BE2C (cell line): ENCODE data around the gene SPSB2.

Experiments used
- DNase-seq: peaks from one replicate; pipeline ENCODE4 v3.0.0-alpha.2; 2020
- H3K27me3 ChIP-seq: fragments of 250-450 bp; sonication (Bioruptor Pico); 2 replicates; pipeline ENCODE4 v1.5.1; 2020; ENCODE audit warnings: mild to moderate bottlenecking
- H3K36me3 ChIP-seq: fragments of 250-450 bp; sonication (Bioruptor Pico); 2 replicates; pipeline ENCODE4 v1.5.1; 2020; ENCODE audit warnings: mild to moderate bottlenecking
- H3K4me1 ChIP-seq: fragments of 250-450 bp; sonication (Bioruptor Pico); 2 replicates; pipeline ENCODE4 v1.5.1; 2020
- H3K4me3 ChIP-seq: 2 replicates; pipeline ENCODE4 v1.5.1; 2011; ENCODE audit warnings: low read depth, low read length
- H3K9me3 ChIP-seq: fragments of 250-450 bp; sonication (Bioruptor Pico); 2 replicates; pipeline ENCODE4 v1.5.1; 2020
- CTCF ChIP-seq: IDR thresholded peaks from 2 replicates; pipeline ENCODE4 v1.5.1; 2012; ENCODE audit warnings: mild to moderate bottlenecking, low read depth, low read length

The SPSB2 gene

GRCh38 chr12:6845395-6845794 is 27.7 kb downstream of the SPSB2 start:
- Histone ChIP-seq H3K9me3 (no peaks in the 10 kb centered on the region), H3K27me3 (no peaks in the 10 kb centered on the region), H3K4me3 (no peak overlapping the region), H3K4me1 (no peaks in the 10 kb centered on the region), H3K36me3 (peaks cover 85% of the 10 kb centered on the region)
- no peak for TF ChIP-seq CTCF
- DNase-seq: no peak

- 0 out of 2 replicates have a peak, but pooled peaks have one; percentile 6 for TF ChIP-seq CTCF
- H3K4me3 ChIP-seq: no peak overlapping the region
- H3K4me1 ChIP-seq: no peaks in the 10 kb centered on the region
- no peaks in the 10 kb centered on the region for H3K27me3 ChIP-seq
- DNase-seq: no peak
- H3K9me3 ChIP-seq: no peaks in the 10 kb centered on the region
- H3K36me3 ChIP-seq: peaks cover 83% of the 10 kb centered on the region
Observed at GRCh38 chr12:6843118-6843902, 29.8 kb downstream of the SPSB2 start.

DNA sequence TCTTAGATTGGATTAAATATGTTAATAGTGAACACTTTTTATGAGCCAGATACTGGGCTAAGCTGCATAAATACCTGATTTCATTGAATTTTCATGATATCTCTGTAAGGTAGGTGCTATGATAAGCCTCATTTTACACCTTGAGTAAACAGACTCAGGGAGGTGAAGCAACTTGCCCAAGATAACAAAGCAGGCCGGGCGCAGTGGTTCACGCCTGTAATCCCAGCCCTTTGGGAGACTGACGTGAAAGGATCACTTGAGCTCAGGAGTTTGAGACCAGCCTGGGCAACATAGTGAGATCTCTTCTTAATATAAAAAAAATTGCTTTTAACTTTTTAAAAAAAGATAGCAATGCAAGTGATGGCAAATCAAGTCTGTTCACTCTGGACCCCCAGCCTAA is 31.0 kb downstream of the SPSB2 start:
- no peaks in the 10 kb centered on the region for H3K4me1 ChIP-seq
- no peak overlapping the region for H3K4me3 ChIP-seq
- no peaks in the 10 kb centered on the region for H3K9me3 ChIP-seq
- no peak for TF ChIP-seq CTCF
- peaks cover 86% of the 10 kb centered on the region for H3K36me3 ChIP-seq
- H3K27me3 ChIP-seq: no peaks in the 10 kb centered on the region
- no peak for DNase-seq

GRCh38 chr12:6840761-6841515 is 32.2 kb downstream of the SPSB2 start, which contains the start of gene GNB3:
TSS of gene GNB3 (plus strand) at chr12:6840925. CDS start at chr12:6841288, 363 bp downstream.
- no peaks in the 10 kb centered on the region for H3K9me3 ChIP-seq
- no peaks in the 10 kb centered on the region for H3K4me1 ChIP-seq
- peaks cover 84% of the 10 kb centered on the region for H3K36me3 ChIP-seq
- TF ChIP-seq CTCF: no peak
- DNase-seq: no peak
- no peaks in the 10 kb centered on the region for H3K27me3 ChIP-seq
- no peak within 1 kb of the TSS for H3K4me3 ChIP-seq

DNA sequence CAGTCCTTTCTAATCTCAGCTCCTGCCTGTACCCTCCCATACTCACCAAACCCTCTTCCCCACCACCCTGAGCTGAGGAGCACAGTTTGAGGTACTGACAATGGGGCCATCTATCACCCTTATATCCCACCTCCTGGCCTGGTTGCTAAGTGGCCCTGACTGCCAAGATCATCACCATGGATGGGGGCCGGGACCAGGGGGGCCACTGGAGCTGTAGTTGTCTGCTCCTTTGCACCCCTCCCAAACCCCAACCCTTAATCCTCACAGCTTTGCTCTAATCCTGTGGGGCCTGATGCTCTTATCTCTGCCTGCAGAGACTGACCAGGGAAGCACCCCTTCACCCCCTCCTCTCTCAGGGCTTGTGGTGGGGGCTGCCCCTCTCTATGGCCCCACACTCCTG is 32.8 kb downstream of the SPSB2 start:
- H3K4me1 ChIP-seq: no peaks in the 10 kb centered on the region
- no peak for TF ChIP-seq CTCF
- H3K36me3 ChIP-seq: peaks cover 78% of the 10 kb centered on the region
- DNase-seq: no peak
- H3K4me3 ChIP-seq: no peak overlapping the region
- H3K9me3 ChIP-seq: no peaks in the 10 kb centered on the region
- no peaks in the 10 kb centered on the region for H3K27me3 ChIP-seq
